Measurements from ENCODE around the gene IFNA14.
"Not testable (repeated sequence)": the region's sequence is repeated elsewhere in the genome, so short reads cannot be mapped to it uniquely, and the experiment has no call there.

Gene IFNA14

DNA sequence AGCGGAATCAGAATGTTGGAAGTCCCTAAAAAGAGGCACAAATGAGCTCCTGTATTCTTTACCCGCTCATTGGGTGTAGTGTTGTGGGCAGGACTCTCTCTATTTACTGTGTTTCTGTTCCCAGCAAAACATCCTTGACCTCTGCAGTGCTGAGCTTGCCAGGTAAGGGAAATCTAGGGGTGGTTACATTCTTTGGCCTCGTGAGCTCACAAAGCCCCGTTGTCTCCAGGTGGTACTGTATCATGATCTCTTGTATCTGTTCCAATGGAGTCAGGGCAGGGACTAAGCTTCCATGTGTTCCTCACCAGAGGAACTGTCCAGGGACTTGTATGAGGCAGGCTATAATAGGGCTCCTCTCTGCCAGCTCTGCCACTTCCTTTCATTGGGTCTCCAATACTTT lies 11.8 kb upstream of the IFNA14 start:
- TF ChIP-seq, protein P1, sequence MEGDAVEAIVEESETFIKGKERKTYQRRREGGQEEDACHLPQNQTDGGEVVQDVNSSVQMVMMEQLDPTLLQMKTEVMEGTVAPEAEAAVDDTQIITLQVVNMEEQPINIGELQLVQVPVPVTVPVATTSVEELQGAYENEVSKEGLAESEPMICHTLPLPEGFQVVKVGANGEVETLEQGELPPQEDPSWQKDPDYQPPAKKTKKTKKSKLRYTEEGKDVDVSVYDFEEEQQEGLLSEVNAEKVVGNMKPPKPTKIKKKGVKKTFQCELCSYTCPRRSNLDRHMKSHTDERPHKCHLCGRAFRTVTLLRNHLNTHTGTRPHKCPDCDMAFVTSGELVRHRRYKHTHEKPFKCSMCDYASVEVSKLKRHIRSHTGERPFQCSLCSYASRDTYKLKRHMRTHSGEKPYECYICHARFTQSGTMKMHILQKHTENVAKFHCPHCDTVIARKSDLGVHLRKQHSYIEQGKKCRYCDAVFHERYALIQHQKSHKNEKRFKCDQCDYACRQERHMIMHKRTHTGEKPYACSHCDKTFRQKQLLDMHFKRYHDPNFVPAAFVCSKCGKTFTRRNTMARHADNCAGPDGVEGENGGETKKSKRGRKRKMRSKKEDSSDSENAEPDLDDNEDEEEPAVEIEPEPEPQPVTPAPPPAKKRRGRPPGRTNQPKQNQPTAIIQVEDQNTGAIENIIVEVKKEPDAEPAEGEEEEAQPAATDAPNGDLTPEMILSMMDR (IDR thresholded peaks at IDR 0.05; ENCODE audit: low read depth, low read length), result no peak
- no peak for DNase-seq (ENCODE audit: low read depth in 2 of 2)
- H3K4me3 ChIP-seq (replicated peaks in 1 of 2; ENCODE audit: low read depth in 2 of 2, low read length in 2 of 2), result no peak overlapping the region

DNA sequence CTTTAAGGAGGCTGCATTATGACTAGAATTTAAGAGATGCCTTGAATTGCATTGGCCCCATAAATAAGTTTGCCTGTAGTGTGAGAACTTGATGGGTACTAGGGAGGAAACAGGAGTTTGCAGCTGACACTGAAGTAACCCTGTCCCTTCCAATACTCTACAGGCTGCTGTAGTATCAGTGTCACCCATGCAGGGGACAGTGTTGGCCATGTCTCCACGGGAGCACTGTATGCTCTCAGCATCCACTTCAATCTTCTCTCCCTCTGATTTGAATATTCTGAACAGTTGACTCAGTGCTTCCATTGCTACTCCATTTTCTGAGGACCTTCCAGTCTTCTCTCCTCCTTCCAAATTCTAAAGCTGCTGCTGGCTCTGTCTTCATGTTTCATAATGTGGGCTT lies 11.4 kb upstream of the IFNA14 start:
- TF ChIP-seq, protein P1 (IDR thresholded peaks at IDR 0.05; ENCODE audit: low read depth, low read length), result no peak
- DNase-seq (ENCODE audit: low read depth in 2 of 2), result no peak
- no peak overlapping the region for H3K4me3 ChIP-seq (replicated peaks in 1 of 2; ENCODE audit: low read depth in 2 of 2, low read length in 2 of 2)

DNA sequence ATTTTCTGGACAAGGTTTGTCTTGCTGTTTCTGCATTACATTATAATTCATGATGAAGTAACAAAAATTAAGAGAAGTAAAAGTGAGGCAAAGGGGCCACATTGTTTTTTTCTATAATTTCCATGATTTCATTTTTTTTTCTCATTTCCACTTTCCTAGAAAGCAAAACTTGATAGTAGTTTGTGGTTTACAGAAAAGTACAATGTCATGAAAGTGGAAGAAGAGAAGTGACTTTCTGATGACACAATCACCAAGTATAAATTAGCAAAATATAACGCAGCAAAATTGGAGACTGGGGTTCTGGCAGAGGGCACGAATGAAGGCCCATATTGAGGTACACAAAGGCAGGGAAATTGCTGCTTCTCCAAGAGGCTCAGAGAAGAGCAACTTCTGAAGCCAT lies 5.0 kb upstream of the IFNA14 start:
- TF ChIP-seq, protein P1 (IDR thresholded peaks at IDR 0.05; ENCODE audit: low read depth, low read length), result no peak
- DNase-seq (ENCODE audit: low read depth in 2 of 2), result no peak
- H3K4me3 ChIP-seq (replicated peaks in 1 of 2; ENCODE audit: low read depth in 2 of 2, low read length in 2 of 2), result no peak overlapping the region

DNA sequence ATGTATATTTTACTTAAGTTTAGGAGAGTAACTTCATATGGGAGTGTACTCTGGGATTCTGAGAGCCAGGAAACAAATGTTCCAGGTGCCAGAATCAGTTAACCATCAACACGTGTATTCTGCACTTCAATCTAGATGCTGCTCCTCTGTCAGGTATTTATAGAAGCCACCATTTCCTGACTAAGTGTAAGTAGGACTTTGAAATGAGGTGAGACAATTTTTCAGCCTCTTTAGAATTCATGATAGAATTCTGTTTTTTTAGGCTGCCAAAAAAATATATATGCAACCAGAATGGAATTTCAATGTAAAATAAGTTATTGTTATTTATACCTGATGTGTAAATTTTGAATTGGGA lies 3.5 kb downstream of the IFNA14 start:
- DNase-seq (ENCODE audit: low read depth in 2 of 2); H3K4me3 ChIP-seq (replicated peaks in 1 of 2; ENCODE audit: low read depth in 2 of 2, low read length in 2 of 2): not testable (repeated sequence)

DNA sequence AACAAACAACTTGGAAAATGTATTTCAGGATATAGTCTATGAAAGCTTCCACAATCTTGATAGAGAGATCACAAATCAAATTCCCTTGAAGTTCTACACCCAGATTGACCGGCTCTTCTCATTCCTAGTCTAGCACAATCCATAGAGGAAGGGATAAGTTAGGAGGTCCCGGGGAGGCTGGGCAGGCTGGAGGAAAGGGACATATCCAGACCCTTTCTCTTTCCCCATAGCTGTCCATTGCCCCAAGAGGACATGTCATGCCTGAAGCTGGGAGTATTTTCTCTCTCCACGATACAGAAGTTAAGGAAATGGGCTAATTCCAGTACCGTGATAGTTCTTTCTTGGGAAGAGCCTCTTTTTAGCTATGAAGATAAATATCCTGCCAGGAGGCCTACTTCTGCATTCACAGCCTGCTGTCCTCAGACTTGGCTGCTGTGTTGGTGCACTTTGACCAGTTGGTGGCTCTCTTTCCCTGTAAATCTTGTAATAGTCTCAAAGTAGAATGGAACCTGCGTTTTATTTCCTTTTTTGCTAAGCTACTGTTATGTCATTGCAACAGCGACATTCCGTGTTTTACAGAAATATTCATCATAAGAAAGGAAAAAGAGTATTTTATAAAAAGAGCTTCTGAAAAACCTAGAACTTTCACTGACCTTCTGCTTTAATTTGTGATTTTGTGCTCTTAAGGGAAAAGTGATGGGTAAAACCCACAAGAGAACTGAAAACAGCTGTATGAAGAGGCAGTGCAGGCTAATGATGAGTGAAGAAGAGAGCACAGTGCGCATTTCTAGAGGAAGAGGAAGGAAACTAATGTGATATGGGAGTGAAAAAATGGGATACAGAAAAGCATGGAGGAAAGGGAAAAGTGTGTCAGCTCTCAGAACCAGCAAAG lies 4.1 kb downstream of the IFNA14 start:
- DNase-seq (ENCODE audit: low read depth in 2 of 2), result peak; percentile 59 to 68
- not testable (repeated sequence) for H3K4me3 ChIP-seq (replicated peaks in 1 of 2; ENCODE audit: low read depth in 2 of 2, low read length in 2 of 2)
- TF ChIP-seq, protein P1 (IDR thresholded peaks at IDR 0.05; ENCODE audit: low read depth, low read length), result peak; percentile 62

DNA sequence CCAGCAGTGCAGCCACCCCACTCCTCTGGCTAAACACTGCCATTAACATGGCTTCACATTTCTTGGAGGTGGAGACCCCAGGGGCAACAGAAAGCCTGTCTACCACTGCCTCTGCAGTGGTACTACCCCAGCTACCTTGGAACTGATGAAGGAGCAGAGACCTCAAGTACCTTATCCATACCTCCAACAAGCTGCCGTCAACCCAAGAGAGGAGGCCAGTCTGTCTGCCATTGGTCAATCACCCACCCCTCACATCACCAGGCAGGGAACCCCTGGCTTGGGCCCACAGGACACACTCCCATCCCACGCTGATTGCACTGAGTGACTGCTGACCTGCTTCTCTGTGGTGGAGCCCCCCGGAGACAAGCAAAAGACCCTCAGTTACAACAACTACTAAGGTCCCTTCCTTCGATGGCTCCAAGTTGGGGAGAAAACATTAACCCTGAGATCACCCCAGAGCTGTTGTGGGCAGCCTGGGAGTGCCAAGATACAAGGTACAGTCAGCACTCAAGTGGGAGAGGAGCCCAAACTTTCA lies 5.6 kb downstream of the IFNA14 start:
- TF ChIP-seq, protein P1 (IDR thresholded peaks at IDR 0.05; ENCODE audit: low read depth, low read length), result no peak
- no peak for DNase-seq (ENCODE audit: low read depth in 2 of 2)
- no peak overlapping the region for H3K4me3 ChIP-seq (replicated peaks in 1 of 2; ENCODE audit: low read depth in 2 of 2, low read length in 2 of 2)

DNA sequence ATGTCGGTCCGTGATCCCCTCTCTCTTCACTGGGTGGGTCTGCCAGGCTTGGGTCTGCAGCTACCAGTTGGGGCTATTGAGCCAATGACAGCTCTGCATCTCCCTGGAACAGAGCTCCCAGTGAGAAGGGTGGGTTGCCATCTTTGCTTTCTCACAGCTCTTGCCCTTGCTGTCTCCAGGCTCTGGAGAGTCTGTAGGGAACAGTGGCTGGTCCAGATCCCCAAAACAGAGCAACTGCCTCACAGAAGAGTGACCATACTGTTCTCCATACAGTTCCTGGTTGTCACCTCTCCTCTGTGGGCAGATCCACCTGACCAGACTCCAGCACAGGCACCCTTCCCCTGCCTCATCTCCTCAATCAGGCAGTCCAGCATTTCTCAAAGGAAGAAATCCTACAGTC lies 6.5 kb downstream of the IFNA14 start:
- TF ChIP-seq, protein P1 (IDR thresholded peaks at IDR 0.05; ENCODE audit: low read depth, low read length), result no peak
- DNase-seq (ENCODE audit: low read depth in 2 of 2), result no peak
- H3K4me3 ChIP-seq (replicated peaks in 1 of 2; ENCODE audit: low read depth in 2 of 2, low read length in 2 of 2), result no peak overlapping the region

All from cardiac fibroblast (primary cell).